Activated CD8-positive, alpha-beta memory T cell treated with anti-CD3 and anti-CD28 coated beads, Interleukin-2, amount 50 U/mL, for 1 hour (primary cell): ENCODE results near the gene ANO7.
A peak's percentile ranks its signal among the peaks of the same experiment; 100 is the strongest.

ENCODE experiments used
- DNase-seq: peaks from one replicate; pipeline ENCODE4 v3.0.0-alpha.2; 2020; ENCODE audit errors: extremely low read depth

ANO7 gene

GRCh38 chr2:241188361-241189092 is at the start of gene ANO7:
TSS of gene ANO7 (plus strand) at chr2:241188677. CDS start at chr2:241190064, 1,387 bp downstream.
- no peak for DNase-seq

- no peak for DNase-seq
Observed at GRCh38 chr2:241139531-241140444, 48.7 kb upstream of the ANO7 start.

- no peak for DNase-seq
Observed at GRCh38 chr2:241140445-241140840, 48.0 kb upstream of the ANO7 start.

GRCh38 chr2:241141214-241141770 is 47.2 kb upstream of the ANO7 start:
- DNase-seq = no peak

- no peak for DNase-seq
Observed at GRCh38 chr2:241142063-241142462, 46.4 kb upstream of the ANO7 start.

- no peak for DNase-seq
Observed at GRCh38 chr2:241142593-241142992, 45.9 kb upstream of the ANO7 start.

GRCh38 chr2:241146286-241146685 is 42.2 kb upstream of the ANO7 start:
- no peak for DNase-seq

- DNase-seq = no peak
Observed at GRCh38 chr2:241147336-241147735, 41.1 kb upstream of the ANO7 start.

GRCh38 chr2:241148239-241148638 is 40.2 kb upstream of the ANO7 start:
- no peak for DNase-seq

GRCh38 chr2:241148891-241149674 is 39.4 kb upstream of the ANO7 start, which contains the start of gene PASK:
TSS of gene PASK (minus strand) at chr2:241149472. CDS start at chr2:241143032, 6,440 bp downstream.
- peak; percentile 86 for DNase-seq

GRCh38 chr2:241149675-241149924 is 38.9 kb upstream of the ANO7 start:
- no peak for DNase-seq

- DNase-seq = peak; percentile 88
Observed at GRCh38 chr2:241149925-241150659, 38.4 kb upstream of the ANO7 start, which contains the start of gene PPP1R7. TSS of gene PPP1R7 (plus strand) at chr2:241150467. CDS start at chr2:241150496, 29 bp downstream.

GRCh38 chr2:241150660-241151530 is 37.6 kb upstream of the ANO7 start:
- no peak for DNase-seq

GRCh38 chr2:241151934-241152660 is 36.4 kb upstream of the ANO7 start:
- DNase-seq = no peak

- DNase-seq = no peak
Observed at GRCh38 chr2:241153616-241154015, 34.9 kb upstream of the ANO7 start.

- no peak for DNase-seq
Observed at GRCh38 chr2:241154915-241155314, 33.6 kb upstream of the ANO7 start.

- DNase-seq = no peak
Observed at GRCh38 chr2:241155936-241156335, 32.5 kb upstream of the ANO7 start.

- no peak for DNase-seq
Observed at GRCh38 chr2:241156971-241157441, 31.5 kb upstream of the ANO7 start.

- DNase-seq = no peak
Observed at GRCh38 chr2:241157841-241158545, 30.5 kb upstream of the ANO7 start.
